Endothelial cell of umbilical vein (primary cell): ENCODE results near the gene CEP78. TPM values are rescaled to one million over a fixed set of nuclear protein-coding genes. Genes with fewer than 3 reads are reported as not detected.

Experiments
- BruUV-seq: library from RNA; stranded (reverse); fragments of 400-500 nt; replicated peaks from 2 replicates; lab custom pipeline; 2021; lab: Mats Ljungman, UMichigan
- CTCF ChIA-PET: fragments of 300-600, 350-600 bp; sonication (Branson Sonifier 250); formaldehyde crosslinking; loops from one replicate; lab custom pipeline; 2021; ENCODE audit warnings: antibody characterized with exemption, inconsistent platforms; lab: Charles Lee
- POLR2A ChIA-PET: fragments of 300-600, 350-600 bp; sonication (Branson Sonifier 250); formaldehyde crosslinking; loops from one replicate; lab custom pipeline; 2021; ENCODE audit warnings: antibody characterized with exemption, inconsistent platforms; lab: Charles Lee
- DNase-seq: peaks from one replicate; pipeline ENCODE4 v3.0.0-alpha.2; 2011; ENCODE audit warnings: low read depth, low spot score
- FAIRE-seq: peaks from 2 replicates; lab custom pipeline; 2011; peaks lifted over from hg19 to GRCh38; lab: Jason Lieb, UNC
- H2AFZ ChIP-seq: 2 replicates; pipeline ENCODE4 v1.6.0; 2012; ENCODE audit warnings: low read depth, low read length, control low read depth, inconsistent platforms
- H3K27ac ChIP-seq: 2 replicates; pipeline ENCODE4 v1.5.1; 2011; ENCODE audit warnings: low read depth, mild to moderate bottlenecking, control low read depth, low read length, moderate library complexity; ENCODE audit not compliant: insufficient read depth
- H3K27me3 ChIP-seq, 2 experiments: 2 replicates each; pipeline versions ENCODE4 v1.6.0 to v1.6.1; 2011; ENCODE audit warnings: low read length in 2 of 2, mixed read lengths in 1 of 2; ENCODE audit not compliant: control insufficient read depth in 2 of 2, insufficient read depth in 2 of 2
- H3K36me3 ChIP-seq, 2 experiments: 2 replicates in 1 of 2; 3 replicates in 1 of 2; pipeline ENCODE4 v1.5.1; 2011; ENCODE audit warnings: low read length in 2 of 2, mild to moderate bottlenecking in 1 of 2, moderate library complexity in 1 of 2; ENCODE audit not compliant: control insufficient read depth in 2 of 2, insufficient read depth in 2 of 2; ENCODE audit errors: extremely low read depth in 1 of 2
- H3K4me1 ChIP-seq: 3 replicates; pipeline ENCODE4 v1.5.1; 2011; ENCODE audit warnings: mild to moderate bottlenecking, low read length; ENCODE audit not compliant: control insufficient read depth, insufficient read depth; ENCODE audit errors: extremely low read depth
- H3K4me2 ChIP-seq: 2 replicates; pipeline ENCODE4 v1.6.1; 2011; ENCODE audit warnings: low read length, control low read depth, mixed read lengths; ENCODE audit not compliant: insufficient read depth
- H3K4me3 ChIP-seq, 3 experiments: fragments of 200-600 bp in 1 of 3; sonication (generic), shearing (Covaris generic) in 1 of 3; replicated peaks in 1 of 3; 2 replicates each; pipeline ENCODE4 v1.5.1; 2011 to 2016; ENCODE audit warnings: control low read depth in 3 of 3, low read length in 3 of 3, mild to moderate bottlenecking in 2 of 3, inconsistent platforms in 1 of 3, low read depth in 1 of 3, moderate library complexity in 1 of 3; ENCODE audit not compliant: insufficient read depth in 1 of 3
- H3K79me2 ChIP-seq: 2 replicates; pipeline ENCODE4 v1.6.0; 2012; ENCODE audit warnings: low read length, inconsistent platforms; ENCODE audit not compliant: control insufficient read depth, insufficient read depth
- H3K9ac ChIP-seq: replicated peaks from 2 replicates; pipeline ENCODE3; 2011; ENCODE audit warnings: low read length, control low read depth; ENCODE audit not compliant: insufficient read depth; ENCODE audit errors: extremely low read depth
- H3K9me1 ChIP-seq: replicated peaks from 3 replicates; pipeline ENCODE4 v1.6.0; 2011; ENCODE audit warnings: mild to moderate bottlenecking, low read length; ENCODE audit not compliant: control insufficient read depth, insufficient read depth; ENCODE audit errors: extremely low read depth
- H3K9me3 ChIP-seq: replicated peaks from 2 replicates; pipeline ENCODE4 v1.5.1; 2012; ENCODE audit warnings: low read length, inconsistent platforms; ENCODE audit not compliant: control insufficient read depth, insufficient read depth
- H4K20me1 ChIP-seq: replicated peaks from 2 replicates; pipeline ENCODE3; 2011; ENCODE audit warnings: mild to moderate bottlenecking, low read length; ENCODE audit not compliant: control insufficient read depth, insufficient read depth; ENCODE audit errors: extremely low read depth
- EZH2 ChIP-seq: IDR thresholded peaks from 2 replicates; pipeline ENCODE4 v1.6.1; 2012; ENCODE audit warnings: borderline replicate concordance, low read depth, mild to moderate bottlenecking, moderate library complexity, low read length, inconsistent platforms; ENCODE audit not compliant: severe bottlenecking
- FOS ChIP-seq: IDR thresholded peaks from 2 replicates; pipeline ENCODE4 v1.6.1; 2011; ENCODE audit warnings: mild to moderate bottlenecking, low read length, moderate library complexity, borderline replicate concordance; ENCODE audit not compliant: insufficient read depth
- JUN ChIP-seq: IDR thresholded peaks from 2 replicates; pipeline ENCODE4 v1.6.1; 2011; ENCODE audit warnings: borderline replicate concordance, low read depth; ENCODE audit not compliant: insufficient read length, insufficient read depth
- POLR2A ChIP-seq: IDR thresholded peaks from 2 replicates; pipeline ENCODE4 v1.6.1; 2012; ENCODE audit warnings: low read depth, mild to moderate bottlenecking, control low read depth, low read length
- POLR2AphosphoS5 ChIP-seq: IDR thresholded peaks from 2 replicates; pipeline ENCODE4 v1.6.1; 2012; ENCODE audit warnings: low read depth, mild to moderate bottlenecking, control low read depth, low read length, moderate library complexity; ENCODE audit not compliant: insufficient read depth
- dilution Hi-C: fragments of 300-500 bp; cut with MboI; formaldehyde crosslinking; loops from one replicate; pipeline ENCODE4 v1.15.0; 2019; ENCODE audit warnings: low sequenced_read_pairs; ENCODE audit not compliant: extremely low pct_ligation_motif_present
- intact Hi-C: fragments of 100-400 bp; cut with micrococcal nuclease; formaldehyde crosslinking; loops from one replicate; pipeline ENCODE4 v1.10.0; 2022
- polyA plus RNA-seq, 4 experiments: library from polyadenylated mRNA; depleted of rRNA in 3 of 4; stranded (reverse) in 3 of 4; unstranded in 1 of 4; fragments of >200 nt; gene quantifications; 2 replicates each; pipeline versions ENCODE4 v1.2.1 to v1.2.3, GENCODE V29; 2011 to 2012; ENCODE audit warnings: missing spikeins in 1 of 4
- total RNA-seq: library from RNA; stranded (reverse); gene quantifications from 2 replicates; pipeline ENCODE4 v1.2.3, GENCODE V29; 2021

The CEP78 gene
- total and polyA plus RNA-seq, 2 donors (not counting 3 experiments of a cell fraction or from before 2014, with no cell fraction given): 6.5 to 35.9 TPM

- dilution Hi-C loops: no loop called here
- peak overlapping the region; percentile 64 to 81 (median 72) for H3K4me3 ChIP-seq
- TF ChIP-seq JUN (no peak), EZH2 (no peak), FOS (no peak), POLR2A (no peak), POLR2AphosphoS5 (no peak)
- H4K20me1 ChIP-seq: no peaks in the 10 kb centered on the region
- peak; percentile 47 for DNase-seq
- H3K4me2 ChIP-seq: peak overlapping the region; percentile 62
- H3K9me1 ChIP-seq: no peaks in the 10 kb centered on the region
- no peaks in the 10 kb centered on the region for H3K9me3 ChIP-seq
- H3K9ac ChIP-seq: peak overlapping the region; percentile 79
- CTCF ChIA-PET: interaction anchor here (0.8 to 1.9 kb wide), 11 partner anchors 13 to 319 kb away, joined by 3 to 13 read pairs (median 4); no protein-coding TSS in a partner anchor
- peaks cover 3% of the 10 kb centered on the region for H3K4me1 ChIP-seq
- H3K27ac ChIP-seq: peak overlapping the region; percentile 31
- intact Hi-C loops: loop anchor here (2.0 to 5.0 kb wide), 2 partner anchors 36 to 1276 kb away; partner anchors contain the start of gene TLE4
- H2AFZ ChIP-seq: peak overlapping the region; percentile 61
- H3K36me3 ChIP-seq: peaks cover 0 to 2% of the 10 kb centered on the region in 2 experiments
- BruUV-seq: TSS peak; percentile 69
- POLR2A ChIA-PET: no interaction called here
- FAIRE-seq: peak; percentile 64
- H3K27me3 ChIP-seq: no peaks in the 10 kb centered on the region
- H3K79me2 ChIP-seq: peaks cover 10% of the 10 kb centered on the region
Measured at GRCh38 chr9:78296201-78296892, 60.5 kb downstream of the CEP78 start.
